HepG2 (cell line): Measurements from ENCODE around the gene CDK2AP2. TPM values are rescaled to one million over a fixed set of nuclear protein-coding genes. Genes with fewer than 3 reads are reported as not detected.

Experiments used
- ATAC-seq: fragments of 200-7000 bp; cut with Tn5 transposase; 3 replicates; pipeline ENCODE4 v1.9.1; 2020; ENCODE audit warnings: mild to moderate bottlenecking, moderate library complexity
- BruUV-seq: library from RNA; stranded (reverse); fragments of 400-500 nt; replicated peaks from 2 replicates; lab custom pipeline; 2021; lab: Mats Ljungman, UMichigan
- CTCF ChIA-PET: fragments of 300-600 bp; formaldehyde crosslinking; extraction: SDS; loops from one replicate; lab custom pipeline; 2021; ENCODE audit warnings: low total read pairs, inconsistent platforms, low intra/inter-chr PET ratio; lab: Yijun Ruan, JAX
- POLR2A ChIA-PET: fragments of 350-600 bp; sonication (Branson Sonifier 250); formaldehyde crosslinking; loops from one replicate; lab custom pipeline; 2020; ENCODE audit warnings: antibody characterized with exemption, inconsistent platforms; lab: Yijun Ruan, JAX
- DNase-seq: peaks from one replicate; pipeline ENCODE4 v3.0.0-alpha.2; 2015; ENCODE audit warnings: low spot score
- FAIRE-seq: peaks from 3 replicates; lab custom pipeline; 2011; peaks lifted over from hg19 to GRCh38; lab: Jason Lieb, UNC
- H2AFZ ChIP-seq: one replicate; pipeline ENCODE4 v1.6.1; 2011; ENCODE audit warnings: low read length, inconsistent platforms
- H3K27ac ChIP-seq: fragments of 300-600 bp; 3 replicates; pipeline ENCODE4 v1.8.0; 2011; ENCODE audit warnings: mixed run types, mild to moderate bottlenecking, mixed read lengths, low read length, inconsistent platforms; ENCODE audit not compliant: insufficient read depth; ENCODE audit errors: extremely low read length
- H3K27me3 ChIP-seq, 2 experiments: fragments of 200-600 bp in 1 of 2; 2 replicates in 1 of 2; 3 replicates in 1 of 2; pipeline versions ENCODE4 v1.6.0 to v1.8.0; 2011; ENCODE audit warnings: low read length in 2 of 2, mild to moderate bottlenecking in 2 of 2, moderate library complexity in 2 of 2, inconsistent platforms in 1 of 2; ENCODE audit not compliant: insufficient read depth in 2 of 2, control insufficient read depth in 1 of 2
- H3K36me3 ChIP-seq, 2 experiments: fragments of 200-600 bp in 1 of 2; replicated peaks in 1 of 2; 2 replicates in 1 of 2; 3 replicates in 1 of 2; pipeline versions ENCODE4 v1.5.1 to v1.8.0; 2011; ENCODE audit warnings: low read length in 2 of 2, inconsistent platforms in 1 of 2; ENCODE audit not compliant: insufficient read depth in 2 of 2, control insufficient read depth in 1 of 2
- H3K4me1 ChIP-seq: 2 replicates; pipeline ENCODE4 v1.5.1; 2012; ENCODE audit warnings: low read length, inconsistent platforms; ENCODE audit not compliant: insufficient read depth
- H3K4me2 ChIP-seq: 2 replicates; pipeline ENCODE4 v1.6.0; 2011; ENCODE audit warnings: low read depth, low read length, inconsistent platforms
- H3K4me3 ChIP-seq, 3 experiments: fragments of 200-600 bp in 1 of 3; sonication (generic), shearing (Covaris generic) in 1 of 3; replicated peaks in 1 of 3; 2 replicates each; pipeline ENCODE4 v1.5.1; 2011 to 2016; ENCODE audit warnings: low read length in 3 of 3, inconsistent platforms in 2 of 3, low read depth in 2 of 3, mild to moderate bottlenecking in 2 of 3, control low read depth in 1 of 3, mixed read lengths in 1 of 3; ENCODE audit not compliant: insufficient read depth in 1 of 3
- H3K79me2 ChIP-seq: one replicate; pipeline ENCODE4 v1.6.1; 2011; ENCODE audit warnings: low read length, inconsistent platforms; ENCODE audit not compliant: insufficient read depth
- H3K9ac ChIP-seq: 2 replicates; pipeline ENCODE4 v1.6.0; 2011; ENCODE audit warnings: mild to moderate bottlenecking, low read depth, low read length, inconsistent platforms; ENCODE audit not compliant: insufficient read depth
- H3K9me3 ChIP-seq: 2 replicates; pipeline ENCODE4 v1.5.1; 2012; ENCODE audit warnings: mild to moderate bottlenecking, low read length
- H4K20me1 ChIP-seq: 2 replicates; pipeline ENCODE4 v1.6.0; 2011; ENCODE audit warnings: inconsistent platforms, mild to moderate bottlenecking, low read length, moderate library complexity; ENCODE audit not compliant: insufficient read depth
- KLF15 ChIP-seq: sonication (generic); formaldehyde crosslinking; IDR thresholded peaks from 2 replicates; pipeline ENCODE4 v1.8.1; 2023; ENCODE audit warnings: borderline replicate concordance, mild to moderate bottlenecking, inconsistent platforms, missing genetic modification reagents, mixed read lengths
- ZKSCAN5 ChIP-seq: sonication (generic); formaldehyde crosslinking; IDR thresholded peaks from 2 replicates; pipeline ENCODE4 v1.5.1; 2020; ENCODE audit warnings: mild to moderate bottlenecking, missing genetic modification reagents
- ZNF331 ChIP-seq: sonication (generic); formaldehyde crosslinking; IDR thresholded peaks from 2 replicates; pipeline ENCODE4 v1.4.0; 2020; ENCODE audit warnings: missing genetic modification reagents
- WGBS: methylation state at CpG from one replicate; pipeline ENCODE4 v1.1.6; 2017; ENCODE audit warnings: low lambda C conversion rate; 5-methylcytosine and 5-hydroxymethylcytosine counted together
- in situ Hi-C: cut with HindIII; loops from 2 replicates; pipeline ENCODE4 v1.10.0; 2017; ENCODE audit warnings: low pct_unique_long_range_greater_than_20kb; ENCODE audit not compliant: extremely low pct_ligation_motif_present
- intact Hi-C: fragments of 100-400 bp; cut with micrococcal nuclease; formaldehyde crosslinking; loops from one replicate; pipeline ENCODE4 v1.10.0; 2022; ENCODE audit not compliant: unreplicated experiment
- polyA plus RNA-seq, 8 experiments: library from polyadenylated mRNA; depleted of rRNA in 3 of 8; stranded (reverse) in 7 of 8; unstranded in 1 of 8; fragments of >200 nt; fragmentation: Illumina TruSeq in 4 of 8; extraction: Trizol in 4 of 8; gene quantifications; 2 replicates each; pipeline versions ENCODE4 v1.2.1 to v1.2.3, GENCODE V29; 2011 to 2016; ENCODE audit warnings: low read depth in 4 of 8, missing spikeins in 1 of 8, mixed read lengths in 1 of 8; ENCODE audit not compliant: insufficient read depth in 1 of 8
- total RNA-seq, 5 experiments: library from RNA; depleted of rRNA; stranded (reverse); fragments of >200 nt; fragmentation: Illumina TruSeq; extraction: Trizol; gene quantifications; 2 replicates each; pipeline ENCODE4 v1.2.3, GENCODE V29; 2016; ENCODE audit warnings: low read depth in 1 of 5
- TF ChIP-seq, protein P1 (sequence below): sonication (generic); formaldehyde crosslinking; IDR thresholded peaks from 2 replicates; pipeline ENCODE4 v1.4.0; 2020; ENCODE audit warnings: missing genetic modification reagents
- TF ChIP-seq, protein P2 (sequence below): sonication (generic); formaldehyde crosslinking; IDR thresholded peaks from 2 replicates; pipeline ENCODE4 v1.5.1; 2020; ENCODE audit warnings: mild to moderate bottlenecking, missing genetic modification reagents, borderline replicate concordance
- TF ChIP-seq, protein P3 (sequence below): sonication (generic); formaldehyde crosslinking; IDR thresholded peaks from 2 replicates; pipeline ENCODE4 v1.5.1; 2020; ENCODE audit warnings: mild to moderate bottlenecking, missing genetic modification reagents, moderate library complexity
- TF ChIP-seq, protein P4 (sequence below), 2 experiments: sonication (generic) in 1 of 2; formaldehyde crosslinking in 1 of 2; IDR thresholded peaks; 2 replicates each; pipeline versions ENCODE4 v1.5.1 to v1.6.1; 2011 to 2020; ENCODE audit warnings: borderline replicate concordance in 1 of 2, low read depth in 1 of 2, low read length in 1 of 2, mild to moderate bottlenecking in 1 of 2, missing genetic modification reagents in 1 of 2, moderate library complexity in 1 of 2

Gene CDK2AP2
- total and polyA plus RNA-seq, 2 of the 13 experiments (the other 11 are each of a cell fraction or from before 2014, with no cell fraction given): 15.0 to 23.2 TPM

DNA sequence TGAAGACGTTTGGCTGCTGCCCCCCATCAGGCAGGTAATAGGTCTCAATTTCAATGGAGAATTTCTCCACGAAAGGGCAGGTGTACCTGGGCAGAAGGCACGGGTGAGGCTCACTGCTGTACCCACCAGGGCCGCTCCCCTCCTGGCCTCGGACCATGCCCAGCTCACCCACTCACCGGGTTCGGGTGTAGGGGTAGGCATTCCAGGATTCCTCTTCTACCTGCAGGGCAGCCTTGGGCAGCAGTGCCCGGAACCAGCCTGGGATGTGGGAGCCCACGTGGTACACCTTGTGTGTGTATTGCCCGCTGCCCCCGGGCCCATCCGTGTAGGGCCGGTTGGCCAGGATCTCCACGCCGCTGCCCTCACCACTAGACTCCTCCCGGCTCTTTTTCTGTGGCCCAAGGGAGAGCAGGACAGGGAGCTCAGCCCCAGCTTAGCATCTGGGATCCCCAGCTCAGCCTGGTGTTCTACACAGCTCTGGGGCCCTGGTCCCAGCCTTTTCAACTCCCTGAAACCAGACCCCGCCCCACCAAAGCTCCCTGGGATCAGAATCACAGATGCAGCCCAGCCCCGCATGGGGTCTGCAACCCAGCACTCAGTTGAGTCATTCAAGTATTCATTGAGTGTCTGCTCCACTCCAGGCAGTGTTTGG is 5.5 kb downstream of the CDK2AP2 start (continued):
- TF ChIP-seq, protein P1, sequence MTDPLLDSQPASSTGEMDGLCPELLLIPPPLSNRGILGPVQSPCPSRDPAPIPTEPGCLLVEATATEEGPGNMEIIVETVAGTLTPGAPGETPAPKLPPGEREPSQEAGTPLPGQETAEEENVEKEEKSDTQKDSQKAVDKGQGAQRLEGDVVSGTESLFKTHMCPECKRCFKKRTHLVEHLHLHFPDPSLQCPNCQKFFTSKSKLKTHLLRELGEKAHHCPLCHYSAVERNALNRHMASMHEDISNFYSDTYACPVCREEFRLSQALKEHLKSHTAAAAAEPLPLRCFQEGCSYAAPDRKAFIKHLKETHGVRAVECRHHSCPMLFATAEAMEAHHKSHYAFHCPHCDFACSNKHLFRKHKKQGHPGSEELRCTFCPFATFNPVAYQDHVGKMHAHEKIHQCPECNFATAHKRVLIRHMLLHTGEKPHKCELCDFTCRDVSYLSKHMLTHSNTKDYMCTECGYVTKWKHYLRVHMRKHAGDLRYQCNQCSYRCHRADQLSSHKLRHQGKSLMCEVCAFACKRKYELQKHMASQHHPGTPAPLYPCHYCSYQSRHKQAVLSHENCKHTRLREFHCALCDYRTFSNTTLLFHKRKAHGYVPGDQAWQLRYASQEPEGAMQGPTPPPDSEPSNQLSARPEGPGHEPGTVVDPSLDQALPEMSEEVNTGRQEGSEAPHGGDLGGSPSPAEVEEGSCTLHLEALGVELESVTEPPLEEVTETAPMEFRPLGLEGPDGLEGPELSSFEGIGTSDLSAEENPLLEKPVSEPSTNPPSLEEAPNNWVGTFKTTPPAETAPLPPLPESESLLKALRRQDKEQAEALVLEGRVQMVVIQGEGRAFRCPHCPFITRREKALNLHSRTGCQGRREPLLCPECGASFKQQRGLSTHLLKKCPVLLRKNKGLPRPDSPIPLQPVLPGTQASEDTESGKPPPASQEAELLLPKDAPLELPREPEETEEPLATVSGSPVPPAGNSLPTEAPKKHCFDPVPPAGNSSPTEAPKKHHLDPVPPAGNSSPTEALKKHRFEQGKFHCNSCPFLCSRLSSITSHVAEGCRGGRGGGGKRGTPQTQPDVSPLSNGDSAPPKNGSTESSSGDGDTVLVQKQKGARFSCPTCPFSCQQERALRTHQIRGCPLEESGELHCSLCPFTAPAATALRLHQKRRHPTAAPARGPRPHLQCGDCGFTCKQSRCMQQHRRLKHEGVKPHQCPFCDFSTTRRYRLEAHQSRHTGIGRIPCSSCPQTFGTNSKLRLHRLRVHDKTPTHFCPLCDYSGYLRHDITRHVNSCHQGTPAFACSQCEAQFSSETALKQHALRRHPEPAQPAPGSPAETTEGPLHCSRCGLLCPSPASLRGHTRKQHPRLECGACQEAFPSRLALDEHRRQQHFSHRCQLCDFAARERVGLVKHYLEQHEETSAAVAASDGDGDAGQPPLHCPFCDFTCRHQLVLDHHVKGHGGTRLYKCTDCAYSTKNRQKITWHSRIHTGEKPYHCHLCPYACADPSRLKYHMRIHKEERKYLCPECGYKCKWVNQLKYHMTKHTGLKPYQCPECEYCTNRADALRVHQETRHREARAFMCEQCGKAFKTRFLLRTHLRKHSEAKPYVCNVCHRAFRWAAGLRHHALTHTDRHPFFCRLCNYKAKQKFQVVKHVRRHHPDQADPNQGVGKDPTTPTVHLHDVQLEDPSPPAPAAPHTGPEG (CRISPR knock-in tag): no peak
- no peak for TF ChIP-seq ZNF331 (CRISPR knock-in tag)
- TF ChIP-seq KLF15 (CRISPR knock-in tag): no peak
- TF ChIP-seq, protein P2, sequence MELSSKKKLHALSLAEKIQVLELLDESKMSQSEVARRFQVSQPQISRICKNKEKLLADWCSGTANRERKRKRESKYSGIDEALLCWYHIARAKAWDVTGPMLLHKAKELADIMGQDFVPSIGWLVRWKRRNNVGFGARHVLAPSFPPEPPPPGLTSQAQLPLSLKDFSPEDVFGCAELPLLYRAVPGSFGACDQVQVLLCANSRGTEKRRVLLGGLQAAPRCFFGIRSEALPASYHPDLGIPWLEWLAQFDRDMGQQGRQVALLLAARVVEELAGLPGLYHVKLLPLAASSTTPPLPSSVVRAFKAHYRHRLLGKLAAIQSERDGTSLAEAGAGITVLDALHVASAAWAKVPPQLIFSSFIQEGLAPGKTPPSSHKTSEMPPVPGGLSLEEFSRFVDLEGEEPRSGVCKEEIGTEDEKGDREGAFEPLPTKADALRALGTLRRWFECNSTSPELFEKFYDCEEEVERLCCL (CRISPR knock-in tag): no peak

DNA sequence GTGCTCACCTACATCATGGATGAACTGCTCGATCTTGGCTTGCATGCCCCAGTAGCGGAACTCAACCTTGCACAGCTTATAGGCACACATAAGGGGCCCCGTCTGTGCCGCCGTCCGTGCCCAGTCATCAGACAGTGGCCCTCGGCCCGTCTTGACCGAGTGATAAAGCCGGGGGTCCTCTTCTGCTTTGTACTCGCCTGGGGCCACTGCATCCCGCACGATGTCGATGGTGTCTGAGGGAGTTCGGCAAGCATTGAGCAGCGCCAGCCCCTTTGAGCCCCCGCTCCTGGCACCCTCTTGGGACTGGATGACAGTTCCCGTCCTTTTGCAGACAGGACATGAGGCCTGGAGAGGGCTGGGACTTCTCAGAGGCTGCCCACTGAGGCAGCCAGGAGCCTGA is 6.1 kb downstream of the CDK2AP2 start:
- no peak overlapping the region for H3K9ac ChIP-seq
- ATAC-seq: no peak
- no peaks in the 10 kb centered on the region; a peak in 1 of 5 replicates for H3K36me3 ChIP-seq
- H3K4me1 ChIP-seq: peaks cover 22% of the 10 kb centered on the region
- no peaks in the 10 kb centered on the region for H3K27me3 ChIP-seq
- no peaks in the 10 kb centered on the region for H3K9me3 ChIP-seq
- H3K4me3 ChIP-seq: no peak overlapping the region
- ChIA-PET POLR2A (no interaction called here), CTCF (no interaction called here)
- no peak for DNase-seq
- WGBS: 97% methylated on average over 17 of the region's 18 CpGs
- in situ Hi-C loops: no loop called here
- H3K79me2 ChIP-seq: peaks cover under 1% of the 10 kb centered on the region
- no TSS peak for BruUV-seq
- TF ChIP-seq, protein P3, sequence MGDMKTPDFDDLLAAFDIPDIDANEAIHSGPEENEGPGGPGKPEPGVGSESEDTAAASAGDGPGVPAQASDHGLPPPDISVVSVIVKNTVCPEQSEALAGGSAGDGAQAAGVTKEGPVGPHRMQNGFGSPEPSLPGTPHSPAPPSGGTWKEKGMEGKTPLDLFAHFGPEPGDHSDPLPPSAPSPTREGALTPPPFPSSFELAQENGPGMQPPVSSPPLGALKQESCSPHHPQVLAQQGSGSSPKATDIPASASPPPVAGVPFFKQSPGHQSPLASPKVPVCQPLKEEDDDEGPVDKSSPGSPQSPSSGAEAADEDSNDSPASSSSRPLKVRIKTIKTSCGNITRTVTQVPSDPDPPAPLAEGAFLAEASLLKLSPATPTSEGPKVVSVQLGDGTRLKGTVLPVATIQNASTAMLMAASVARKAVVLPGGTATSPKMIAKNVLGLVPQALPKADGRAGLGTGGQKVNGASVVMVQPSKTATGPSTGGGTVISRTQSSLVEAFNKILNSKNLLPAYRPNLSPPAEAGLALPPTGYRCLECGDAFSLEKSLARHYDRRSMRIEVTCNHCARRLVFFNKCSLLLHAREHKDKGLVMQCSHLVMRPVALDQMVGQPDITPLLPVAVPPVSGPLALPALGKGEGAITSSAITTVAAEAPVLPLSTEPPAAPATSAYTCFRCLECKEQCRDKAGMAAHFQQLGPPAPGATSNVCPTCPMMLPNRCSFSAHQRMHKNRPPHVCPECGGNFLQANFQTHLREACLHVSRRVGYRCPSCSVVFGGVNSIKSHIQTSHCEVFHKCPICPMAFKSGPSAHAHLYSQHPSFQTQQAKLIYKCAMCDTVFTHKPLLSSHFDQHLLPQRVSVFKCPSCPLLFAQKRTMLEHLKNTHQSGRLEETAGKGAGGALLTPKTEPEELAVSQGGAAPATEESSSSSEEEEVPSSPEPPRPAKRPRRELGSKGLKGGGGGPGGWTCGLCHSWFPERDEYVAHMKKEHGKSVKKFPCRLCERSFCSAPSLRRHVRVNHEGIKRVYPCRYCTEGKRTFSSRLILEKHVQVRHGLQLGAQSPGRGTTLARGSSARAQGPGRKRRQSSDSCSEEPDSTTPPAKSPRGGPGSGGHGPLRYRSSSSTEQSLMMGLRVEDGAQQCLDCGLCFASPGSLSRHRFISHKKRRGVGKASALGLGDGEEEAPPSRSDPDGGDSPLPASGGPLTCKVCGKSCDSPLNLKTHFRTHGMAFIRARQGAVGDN (CRISPR knock-in tag): no peak
- no peak for TF ChIP-seq ZKSCAN5
- TF ChIP-seq, protein P4, sequence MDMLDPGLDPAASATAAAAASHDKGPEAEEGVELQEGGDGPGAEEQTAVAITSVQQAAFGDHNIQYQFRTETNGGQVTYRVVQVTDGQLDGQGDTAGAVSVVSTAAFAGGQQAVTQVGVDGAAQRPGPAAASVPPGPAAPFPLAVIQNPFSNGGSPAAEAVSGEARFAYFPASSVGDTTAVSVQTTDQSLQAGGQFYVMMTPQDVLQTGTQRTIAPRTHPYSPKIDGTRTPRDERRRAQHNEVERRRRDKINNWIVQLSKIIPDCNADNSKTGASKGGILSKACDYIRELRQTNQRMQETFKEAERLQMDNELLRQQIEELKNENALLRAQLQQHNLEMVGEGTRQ (IDR thresholded peaks at IDR 0.05; ENCODE audit: low read depth, low read length): no peak
- TF ChIP-seq, protein P4 (CRISPR knock-in tag; IDR thresholded peaks at IDR 0.05; ENCODE audit: borderline replicate concordance): no peak
- no peak overlapping the region for H3K4me2 ChIP-seq
- H2AFZ ChIP-seq: no peak overlapping the region
- H4K20me1 ChIP-seq: no peaks in the 10 kb centered on the region
- no peak overlapping the region for H3K27ac ChIP-seq
- intact Hi-C loops: no loop called here
- FAIRE-seq: no peak
